Activated CD4-positive, CD25-positive, alpha-beta regulatory T cell (primary cell): ENCODE results near the gene FGF3.

Experiments used
- DNase-seq, 4 experiments: peaks; one replicate each; lab custom pipeline; 2025; lab: John Stamatoyannopoulos, UW

Gene FGF3

DNA sequence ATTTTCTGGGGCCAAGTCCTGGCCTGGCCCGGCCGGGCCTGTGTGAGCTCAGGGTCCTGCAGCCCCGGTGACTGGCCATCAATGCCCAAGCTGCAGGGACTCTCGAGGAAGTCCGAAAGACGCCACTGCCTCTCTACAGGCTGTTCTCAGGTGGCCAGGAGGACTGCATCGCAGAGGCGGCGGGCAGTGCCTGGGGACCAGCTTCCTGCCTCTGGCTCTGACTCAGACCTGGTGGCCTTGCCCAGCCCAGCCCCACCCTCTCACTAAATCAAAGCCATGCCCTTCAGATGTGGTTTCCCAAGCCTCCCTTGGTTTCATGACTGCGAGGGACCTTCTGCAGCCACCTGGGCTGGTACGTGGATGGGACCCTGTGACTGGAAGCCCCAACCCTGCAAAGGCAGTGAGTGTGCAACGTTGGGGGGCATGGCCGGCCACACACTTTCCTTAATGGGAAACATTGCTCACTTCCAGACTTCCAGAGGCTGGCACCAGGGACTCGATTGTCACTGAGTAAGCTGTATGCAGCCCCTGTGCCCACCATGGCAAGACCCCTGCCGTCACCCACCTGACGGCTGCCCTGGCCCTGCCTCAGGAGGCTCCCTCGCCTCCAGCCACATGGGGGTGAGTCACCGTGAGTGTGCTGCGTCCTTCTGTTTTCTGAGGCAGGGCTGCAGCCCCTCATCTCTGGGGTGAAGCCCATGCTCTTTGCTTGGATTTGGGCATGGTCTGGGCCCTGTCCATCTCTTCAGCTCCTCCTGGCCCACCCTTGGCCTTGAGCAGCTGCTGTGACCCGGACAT, 6.0 kb upstream of the FGF3 start:
- DNase-seq = no peak

DNA sequence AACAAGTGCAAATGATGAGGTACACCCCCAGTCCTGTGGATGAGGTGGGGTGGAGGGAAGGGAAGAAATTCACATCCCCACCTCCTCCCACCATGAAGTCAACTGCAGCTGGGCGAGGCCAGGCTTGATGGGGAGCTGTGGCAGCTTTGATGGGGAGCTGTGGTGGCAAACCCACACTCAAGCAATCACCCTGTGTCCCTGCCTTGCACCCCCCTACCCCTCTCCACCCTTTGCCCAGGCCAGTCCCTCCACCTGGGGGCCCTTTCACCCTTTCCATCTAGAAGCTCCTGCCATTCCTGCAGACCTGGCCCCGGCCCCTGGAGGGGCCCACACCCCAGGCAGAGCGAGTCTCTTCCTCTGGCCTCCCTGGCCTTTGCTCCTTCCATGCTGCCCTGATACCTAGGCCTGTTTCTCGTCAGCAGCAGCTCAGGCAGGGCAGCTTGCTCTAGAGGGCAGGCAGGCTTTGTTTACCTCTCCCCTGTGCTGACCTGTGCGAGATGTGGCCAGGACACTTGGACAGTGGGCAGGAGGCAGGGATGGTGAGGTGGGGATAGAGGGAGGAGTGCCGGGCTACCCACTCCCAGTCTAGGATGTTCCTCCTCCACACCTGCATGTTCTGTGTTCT, 4.5 kb upstream of the FGF3 start:
- no peak for DNase-seq

DNA sequence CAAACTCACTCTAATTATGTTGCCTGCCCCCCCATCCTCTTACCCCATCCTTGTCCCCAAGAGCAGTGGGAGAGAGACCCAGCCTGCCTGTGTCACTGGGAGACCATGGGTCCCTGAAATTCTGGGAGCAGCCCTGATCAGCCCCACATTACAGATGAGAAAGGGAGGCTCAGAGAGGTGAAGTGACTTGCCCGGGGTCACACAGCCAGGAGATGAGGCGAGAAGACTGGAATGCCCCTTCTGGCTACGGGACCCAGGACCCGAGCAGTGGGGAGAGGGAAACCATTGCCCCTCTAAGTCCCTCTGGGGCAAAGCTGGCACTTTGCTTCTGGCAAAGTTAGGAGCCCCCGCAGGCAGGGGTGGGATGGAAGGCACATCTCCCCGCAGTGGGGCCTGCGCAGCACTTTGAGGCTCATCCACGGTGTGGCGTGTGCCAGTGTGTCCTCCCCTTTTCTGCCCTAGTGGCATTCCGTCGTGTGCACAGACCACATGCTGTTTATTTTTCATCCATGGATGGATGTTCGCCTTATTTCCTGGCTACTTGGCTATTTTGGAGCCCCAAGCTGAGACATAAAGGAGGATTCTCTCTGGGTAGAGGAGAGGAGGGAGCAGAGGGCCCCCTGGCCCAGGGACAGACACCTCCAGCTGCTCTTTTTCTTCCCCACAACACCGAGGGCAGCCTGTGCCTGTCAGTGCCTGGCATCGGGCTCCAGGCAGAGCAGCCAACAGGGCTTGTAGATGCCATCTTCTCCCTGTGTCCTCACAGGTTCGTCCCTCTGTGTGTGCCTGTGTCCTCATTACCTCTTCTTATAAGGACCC, 3.7 kb upstream of the FGF3 start:
- no peak for DNase-seq

DNA sequence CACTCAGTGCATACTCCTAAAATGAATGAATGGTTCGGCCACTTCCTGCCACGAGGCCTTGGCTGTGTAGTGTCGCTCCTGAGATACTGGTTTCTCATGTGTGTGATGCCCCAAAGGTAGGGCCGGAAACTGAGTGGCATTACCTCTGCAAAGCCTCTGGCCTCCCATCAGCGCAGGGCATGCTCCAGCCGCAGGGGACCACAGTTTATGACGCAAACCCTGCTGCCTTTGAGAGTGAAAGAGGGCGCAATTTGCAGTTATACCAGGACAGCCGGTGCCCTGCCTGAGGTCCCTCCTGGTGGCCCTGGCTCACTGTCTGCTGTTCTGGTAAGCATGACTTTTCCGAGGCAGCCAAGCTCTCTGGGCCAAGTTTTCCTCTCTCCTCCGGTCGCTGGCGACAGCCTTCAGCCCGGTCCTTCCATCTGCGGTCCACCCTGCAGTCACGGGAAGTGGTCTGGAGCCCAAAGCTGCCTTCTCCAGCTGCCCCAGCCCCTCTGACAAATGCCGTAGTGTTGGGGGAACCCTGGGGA, 2.4 kb upstream of the FGF3 start:
- DNase-seq = no peak

DNA sequence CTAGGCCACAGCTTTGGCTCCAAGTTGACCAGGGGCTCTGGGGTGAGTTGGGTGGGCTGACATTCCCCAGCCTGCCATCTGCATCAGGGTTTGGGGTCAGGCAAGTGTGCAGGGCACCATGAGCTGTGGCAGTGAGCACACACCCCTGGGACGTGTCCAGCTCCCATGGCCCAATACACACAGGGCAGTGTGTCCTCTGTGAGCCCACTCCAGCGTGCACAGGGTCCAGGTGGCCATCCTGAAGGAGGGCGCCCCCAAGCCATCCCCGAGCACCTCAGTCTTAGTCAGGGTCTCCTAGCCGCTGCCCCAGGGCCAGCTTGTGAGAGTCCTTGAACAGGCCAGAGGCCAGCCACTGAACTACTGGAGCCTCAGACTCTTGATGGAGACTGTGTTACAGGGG, 1.2 kb upstream of the FGF3 start:
- no peak for DNase-seq

- DNase-seq = no peak
These were observed 390 bp upstream of the FGF3 start for GRCh38 chr11:69819541-69820070.

DNA sequence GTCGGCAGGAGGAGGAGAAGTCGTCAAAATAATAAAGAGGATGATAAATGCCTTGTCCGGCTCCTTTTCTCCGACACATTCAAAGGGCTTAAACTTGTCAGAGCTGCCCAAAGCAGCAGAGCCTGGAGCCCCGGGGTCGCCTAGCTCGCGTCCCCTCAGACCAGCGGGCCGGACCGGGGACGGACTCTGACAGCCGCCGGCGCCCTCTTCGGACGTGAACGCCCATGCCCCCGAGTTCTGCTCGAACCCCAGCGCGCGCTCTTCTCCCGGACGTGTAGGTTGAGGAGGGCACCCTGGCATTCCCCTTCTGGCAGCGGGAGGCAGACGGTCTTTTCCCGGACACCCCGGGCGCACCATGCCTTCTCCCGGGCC, 999 bp downstream of the FGF3 start:
- DNase-seq = no peak

GRCh38 chr11:69817265-69818230, 1.7 kb downstream of the FGF3 start:
- no peak for DNase-seq

DNA sequence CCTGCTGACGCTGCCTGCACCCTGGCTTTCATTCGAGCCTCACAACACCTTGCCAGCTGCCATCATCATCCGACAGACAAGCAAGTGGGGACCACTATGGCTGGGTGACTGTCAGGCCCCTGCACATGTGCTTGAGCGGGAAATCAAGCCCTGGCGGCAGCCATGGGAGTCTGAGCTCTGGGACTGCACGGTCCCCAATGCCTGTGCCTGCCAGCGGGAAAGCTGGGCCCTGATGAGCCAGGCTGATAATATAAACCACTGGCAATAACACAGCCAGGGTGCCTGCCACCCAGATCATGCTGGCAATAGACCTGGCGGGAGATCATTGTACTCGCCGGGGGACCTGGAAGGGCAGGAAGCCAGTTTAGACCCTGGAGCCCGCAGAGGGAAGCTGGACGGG, 2.5 kb downstream of the FGF3 start:
- DNase-seq = no peak

DNA sequence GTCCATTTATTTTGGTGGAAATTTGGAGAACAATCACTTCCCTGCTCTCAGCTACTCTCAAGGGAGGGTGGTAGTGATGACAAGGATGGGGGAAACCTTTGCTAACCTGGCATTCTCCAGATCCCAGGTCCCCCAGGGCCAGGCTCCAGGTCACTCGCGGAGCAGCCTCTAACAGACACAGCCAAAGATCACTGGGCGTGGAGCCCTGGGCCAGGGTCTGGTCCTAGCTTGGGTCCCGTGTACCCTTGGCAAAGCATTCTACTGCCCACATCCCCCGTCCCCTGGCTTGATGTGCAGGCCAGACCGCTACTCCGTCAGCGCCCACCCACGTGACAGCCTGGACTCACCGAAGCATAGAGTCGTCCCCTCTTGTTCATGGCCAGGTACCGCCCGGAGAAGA, 3.2 kb downstream of the FGF3 start:
- DNase-seq = no peak

GRCh38 chr11:69814902-69815301, 4.3 kb downstream of the FGF3 start:
- no peak for DNase-seq

GRCh38 chr11:69814411-69814810, 4.8 kb downstream of the FGF3 start:
- no peak for DNase-seq

GRCh38 chr11:69813839-69814238, 5.4 kb downstream of the FGF3 start:
- DNase-seq = no peak

DNA sequence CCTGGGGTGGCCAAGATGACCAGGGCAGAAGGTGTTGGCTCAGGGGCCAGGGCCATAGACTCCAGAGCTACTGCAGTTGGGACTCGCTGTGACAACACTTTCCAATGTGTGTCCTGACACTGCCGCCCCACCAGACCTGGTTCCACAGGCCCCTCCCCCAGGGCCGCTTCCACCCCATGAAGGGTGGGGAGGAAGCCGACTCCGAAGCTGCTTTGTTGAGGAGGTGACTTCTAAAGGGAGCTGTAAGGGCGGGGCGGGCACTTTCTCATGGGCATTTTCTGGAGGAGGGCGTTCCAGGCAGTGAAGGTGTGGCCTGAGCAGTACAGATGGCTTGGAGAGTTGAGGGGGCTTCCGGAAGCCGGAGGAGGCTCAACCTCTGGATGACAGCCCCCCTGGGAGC, 6.3 kb downstream of the FGF3 start:
- DNase-seq = no peak

DNA sequence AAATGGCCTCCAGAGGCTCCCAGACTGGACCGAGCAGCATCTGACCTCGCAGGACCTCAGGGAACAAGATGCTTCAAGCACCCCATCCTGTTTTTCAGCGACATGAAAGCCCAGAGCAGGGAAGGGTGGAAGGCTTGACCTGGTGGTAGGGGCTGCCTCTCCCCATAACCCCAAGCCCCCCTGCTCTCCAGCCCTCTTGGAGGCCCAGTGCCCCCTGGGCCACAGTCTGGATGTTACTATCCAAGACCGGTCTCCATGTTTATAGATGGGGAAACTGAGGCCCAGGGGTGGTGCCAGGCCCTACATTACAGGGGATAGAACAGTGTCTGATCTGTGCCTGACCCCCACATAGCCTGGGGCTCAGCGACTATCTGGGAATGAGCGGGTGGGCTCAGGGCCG, 7.0 kb downstream of the FGF3 start:
- no peak for DNase-seq

DNA sequence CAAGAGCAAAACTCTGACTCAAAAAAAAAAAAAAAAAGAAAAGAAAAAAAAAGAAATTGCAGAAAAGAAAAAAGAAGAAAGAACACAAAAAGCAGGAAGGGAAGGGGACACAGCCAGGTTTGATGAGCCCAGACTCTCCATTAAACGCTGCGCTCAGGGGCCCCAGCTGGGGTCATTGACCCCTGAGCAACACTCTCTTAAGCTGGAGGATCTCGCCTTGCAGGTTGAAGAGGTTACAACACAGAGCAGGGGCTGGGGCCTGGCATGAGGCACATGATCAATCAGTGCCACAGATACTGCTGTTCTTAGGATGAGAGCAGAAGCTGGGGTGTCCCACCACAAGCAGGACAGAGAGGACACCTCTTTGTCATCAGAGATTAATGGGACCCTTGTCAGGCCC, 7.8 kb downstream of the FGF3 start:
- no peak for DNase-seq

- DNase-seq = no peak
These were observed 8.7 kb downstream of the FGF3 start for GRCh38 chr11:69810289-69811118.

- no peak for DNase-seq
These were observed 10.5 kb downstream of the FGF3 start for GRCh38 chr11:69808667-69809086.

DNA sequence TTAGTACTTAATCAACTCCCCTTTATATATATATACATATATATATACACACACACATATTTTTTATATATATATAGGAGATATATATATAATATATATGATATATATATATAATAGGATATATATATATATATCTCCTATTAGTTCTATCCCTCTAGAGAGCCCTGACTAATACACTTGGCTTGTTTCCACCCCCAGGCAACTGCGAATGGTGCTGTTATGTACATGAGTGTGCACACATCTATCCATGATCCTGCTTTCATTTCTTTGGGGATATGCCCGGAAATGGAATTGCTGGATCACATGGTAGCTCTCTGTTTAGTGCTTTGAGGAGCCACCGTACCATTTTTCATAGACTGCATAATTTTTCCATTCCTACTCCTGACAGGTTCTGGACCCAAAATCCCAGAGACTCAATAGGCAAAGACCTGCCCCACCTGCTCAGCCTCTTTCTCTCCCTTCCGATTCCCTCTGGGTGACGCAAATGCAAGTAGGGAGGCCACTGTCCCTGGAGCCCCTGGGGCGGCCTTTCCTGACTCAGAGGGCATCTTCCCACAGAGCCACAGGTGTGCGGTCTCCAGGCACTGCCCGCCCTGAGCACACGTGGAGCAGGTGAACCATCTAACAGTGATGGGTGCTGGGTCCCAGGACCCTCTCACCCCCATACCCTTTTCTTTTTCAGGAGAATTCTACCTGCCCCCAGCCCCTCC, 12.0 kb downstream of the FGF3 start:
- no peak for DNase-seq
